HEK293 (cell line): Measurements from ENCODE around the gene PPARD.

Experiments used
- HOXA7 ChIP-seq: sonication (generic); formaldehyde crosslinking; IDR thresholded peaks from 2 replicates; pipeline ENCODE4 v1.8.1; 2022; ENCODE audit warnings: missing genetic modification reagents, borderline replicate concordance
- KLF7 ChIP-seq: fragments of 450-650 bp; formaldehyde crosslinking; IDR thresholded peaks from 2 replicates; pipeline ENCODE4 v1.5.1; 2016; ENCODE audit warnings: missing biosample characterization, missing genetic modification characterization, borderline replicate concordance
- MEIS1 ChIP-seq: sonication (generic); formaldehyde crosslinking; IDR thresholded peaks from 2 replicates; pipeline ENCODE4 v1.8.1; 2022; ENCODE audit warnings: missing genetic modification reagents, mild to moderate bottlenecking, borderline replicate concordance
- MZF1 ChIP-seq: fragments of 450-650 bp; formaldehyde crosslinking; IDR thresholded peaks from 2 replicates; pipeline ENCODE4 v1.5.1; 2017; ENCODE audit warnings: missing biosample characterization, missing genetic modification characterization, borderline replicate concordance
- OVOL3 ChIP-seq: fragments of 450-650 bp; formaldehyde crosslinking; IDR thresholded peaks from 2 replicates; pipeline ENCODE4 v1.5.1; 2016; ENCODE audit warnings: missing biosample characterization, missing genetic modification characterization
- PRDM1 ChIP-seq: fragments of 450-650 bp; formaldehyde crosslinking; IDR thresholded peaks from 2 replicates; pipeline ENCODE4; 2016; ENCODE audit warnings: missing biosample characterization, missing genetic modification characterization
- SCRT1 ChIP-seq: fragments of 450-650 bp; formaldehyde crosslinking; IDR thresholded peaks from 2 replicates; pipeline ENCODE4 v1.5.1; 2016; ENCODE audit warnings: missing biosample characterization, missing genetic modification characterization, borderline replicate concordance
- WT1 ChIP-seq: fragments of 450-650 bp; formaldehyde crosslinking; IDR thresholded peaks from 2 replicates; pipeline ENCODE4 v1.5.1; 2016; ENCODE audit warnings: missing biosample characterization, missing genetic modification characterization
- ZNF10 ChIP-seq: fragments of 450-650 bp; formaldehyde crosslinking; IDR thresholded peaks from 2 replicates; pipeline ENCODE4 v1.5.1; 2017; ENCODE audit warnings: missing biosample characterization, missing genetic modification characterization
- ZNF114 ChIP-seq: fragments of 450-650 bp; formaldehyde crosslinking; IDR thresholded peaks from 2 replicates; pipeline ENCODE4 v1.5.0; 2017; ENCODE audit warnings: missing biosample characterization, missing genetic modification characterization
- ZNF311 ChIP-seq: fragments of 450-650 bp; formaldehyde crosslinking; IDR thresholded peaks from 2 replicates; pipeline ENCODE4 v1.5.1; 2017; ENCODE audit warnings: missing biosample characterization, missing genetic modification characterization, borderline replicate concordance
- ZNF423 ChIP-seq: fragments of 450-650 bp; formaldehyde crosslinking; IDR thresholded peaks from 2 replicates; pipeline ENCODE4 v1.5.1; 2016; ENCODE audit warnings: missing biosample characterization, missing genetic modification characterization
- ZNF560 ChIP-seq: fragments of 450-650 bp; formaldehyde crosslinking; IDR thresholded peaks from 2 replicates; pipeline ENCODE4 v1.5.1; 2017; ENCODE audit warnings: missing biosample characterization, missing genetic modification characterization, borderline replicate concordance
- ZNF571 ChIP-seq: fragments of 450-650 bp; formaldehyde crosslinking; IDR thresholded peaks from 2 replicates; pipeline ENCODE4 v1.5.0; 2017; ENCODE audit warnings: missing biosample characterization, missing genetic modification characterization
- ZNF596 ChIP-seq: fragments of 450-650 bp; IDR thresholded peaks from 2 replicates; pipeline ENCODE4 v1.5.0; 2018; ENCODE audit warnings: missing biosample characterization, mild to moderate bottlenecking, missing genetic modification characterization, moderate library complexity
- ZNF660 ChIP-seq: fragments of 450-650 bp; IDR thresholded peaks from 2 replicates; pipeline ENCODE4 v1.5.1; 2018; ENCODE audit warnings: missing biosample characterization, mild to moderate bottlenecking, missing genetic modification characterization
- ZNF843 ChIP-seq: fragments of 450-650 bp; formaldehyde crosslinking; IDR thresholded peaks from 2 replicates; pipeline ENCODE4 v1.5.1; 2016; ENCODE audit warnings: missing biosample characterization, missing genetic modification characterization
- ZSCAN30 ChIP-seq: fragments of 450-650 bp; IDR thresholded peaks from 2 replicates; pipeline ENCODE4 v1.5.1; 2018; ENCODE audit warnings: missing biosample characterization, mild to moderate bottlenecking, missing genetic modification characterization, moderate library complexity
- TF ChIP-seq, protein P1 (sequence below): fragments of 450-650 bp; formaldehyde crosslinking; IDR thresholded peaks from 2 replicates; pipeline ENCODE4 v1.5.1; 2016; ENCODE audit warnings: missing biosample characterization, missing genetic modification characterization
- TF ChIP-seq, protein P2 (sequence below): fragments of 450-650 bp; formaldehyde crosslinking; IDR thresholded peaks from 2 replicates; pipeline ENCODE4 v1.5.1; 2017; ENCODE audit warnings: missing biosample characterization, missing genetic modification characterization
- TF ChIP-seq, protein P3 (sequence below): fragments of 450-650 bp; formaldehyde crosslinking; IDR thresholded peaks from 2 replicates; pipeline ENCODE4 v1.5.1; 2016; ENCODE audit warnings: missing biosample characterization, missing genetic modification characterization
- TF ChIP-seq, protein P4 (sequence below): fragments of 450-650 bp; formaldehyde crosslinking; IDR thresholded peaks from 2 replicates; pipeline ENCODE4 v1.5.1; 2016; ENCODE audit warnings: missing biosample characterization, missing genetic modification characterization
- TF ChIP-seq, protein P5 (sequence below): fragments of 450-650 bp; formaldehyde crosslinking; IDR thresholded peaks from 2 replicates; pipeline ENCODE4 v1.5.1; 2016; ENCODE audit warnings: missing biosample characterization, missing genetic modification characterization, borderline replicate concordance
- TF ChIP-seq, protein P6 (sequence below): fragments of 450-650 bp; formaldehyde crosslinking; IDR thresholded peaks from 2 replicates; pipeline ENCODE4 v1.5.1; 2016; ENCODE audit warnings: missing biosample characterization, missing genetic modification characterization
- TF ChIP-seq, protein P7 (sequence below): fragments of 450-650 bp; formaldehyde crosslinking; IDR thresholded peaks from 2 replicates; pipeline ENCODE4 v1.5.1; 2016; ENCODE audit warnings: missing biosample characterization, missing genetic modification characterization
- TF ChIP-seq, protein P8 (sequence below): fragments of 450-650 bp; formaldehyde crosslinking; IDR thresholded peaks from 2 replicates; pipeline ENCODE4 v1.5.1; 2016; ENCODE audit warnings: missing biosample characterization, missing genetic modification characterization, low read depth

Gene PPARD

DNA sequence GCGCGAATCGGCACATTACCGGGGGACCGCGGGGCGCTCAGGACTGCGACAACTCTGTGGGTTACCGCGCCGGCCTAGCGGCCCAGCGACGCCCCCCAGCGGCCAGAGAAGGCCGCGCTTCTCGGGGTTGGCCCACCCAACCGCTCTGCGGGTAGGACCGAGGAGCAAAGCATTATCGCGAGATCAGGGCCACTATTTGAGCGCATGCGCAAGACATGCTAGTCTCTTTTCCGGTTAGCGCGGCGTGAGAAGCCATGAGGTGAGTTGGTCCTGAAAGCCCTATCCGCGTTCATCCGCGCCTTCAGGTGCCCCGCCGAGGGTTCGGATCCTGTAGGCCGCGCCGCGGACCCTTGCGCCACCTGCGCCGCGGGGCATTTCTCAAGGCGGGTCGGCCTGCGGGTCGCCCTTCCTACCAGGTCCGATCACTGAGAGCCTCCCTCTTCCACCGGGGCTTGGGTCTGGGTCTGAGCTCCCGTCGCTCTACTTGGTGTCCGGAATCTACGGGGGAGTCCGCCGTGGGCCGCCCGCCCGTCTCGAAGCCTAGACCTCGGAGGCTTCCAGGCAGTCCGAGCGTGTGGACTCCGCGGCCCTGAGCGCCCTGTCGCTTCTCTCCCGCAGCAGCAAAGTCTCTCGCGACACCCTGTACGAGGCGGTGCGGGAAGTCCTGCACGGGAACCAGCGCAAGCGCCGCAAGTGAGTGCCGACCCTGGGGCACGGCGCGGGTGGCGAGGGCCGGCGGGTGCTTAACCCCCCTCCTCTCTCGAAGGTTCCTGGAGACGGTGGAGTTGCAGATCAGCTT, 126.0 kb downstream of the PPARD start, which contains the start of gene RPL10A (continued):
- TF ChIP-seq WT1 (tag by site-specific recombination) (peak; percentile 65), SCRT1 (tag by site-specific recombination) (no peak), ZNF843 (tag by site-specific recombination) (peak; percentile 67; the same call in 1 of the 2 replicates), ZNF596 (tag by site-specific recombination) (no peak), ZNF10 (tag by site-specific recombination) (no peak), ZNF423 (tag by site-specific recombination) (no peak), ZNF114 (tag by site-specific recombination) (no peak), MEIS1 (no peak), HOXA7 (CRISPR knock-in tag) (no peak), MZF1 (tag by site-specific recombination) (no peak), OVOL3 (tag by site-specific recombination) (peak; percentile 71; the same call in 1 of the 2 replicates), ZNF660 (tag by site-specific recombination) (peak; percentile 95; the same call in 1 of the 2 replicates), PRDM1 (no peak), ZNF560 (tag by site-specific recombination) (no peak), ZSCAN30 (tag by site-specific recombination) (peak; percentile 61), ZNF571 (tag by site-specific recombination) (no peak), KLF7 (tag by site-specific recombination) (no peak), ZNF311 (tag by site-specific recombination) (no peak)
- TF ChIP-seq, protein P1, sequence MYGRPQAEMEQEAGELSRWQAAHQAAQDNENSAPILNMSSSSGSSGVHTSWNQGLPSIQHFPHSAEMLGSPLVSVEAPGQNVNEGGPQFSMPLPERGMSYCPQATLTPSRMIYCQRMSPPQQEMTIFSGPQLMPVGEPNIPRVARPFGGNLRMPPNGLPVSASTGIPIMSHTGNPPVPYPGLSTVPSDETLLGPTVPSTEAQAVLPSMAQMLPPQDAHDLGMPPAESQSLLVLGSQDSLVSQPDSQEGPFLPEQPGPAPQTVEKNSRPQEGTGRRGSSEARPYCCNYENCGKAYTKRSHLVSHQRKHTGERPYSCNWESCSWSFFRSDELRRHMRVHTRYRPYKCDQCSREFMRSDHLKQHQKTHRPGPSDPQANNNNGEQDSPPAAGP (tag by site-specific recombination): peak; percentile 87
- TF ChIP-seq, protein P2, sequence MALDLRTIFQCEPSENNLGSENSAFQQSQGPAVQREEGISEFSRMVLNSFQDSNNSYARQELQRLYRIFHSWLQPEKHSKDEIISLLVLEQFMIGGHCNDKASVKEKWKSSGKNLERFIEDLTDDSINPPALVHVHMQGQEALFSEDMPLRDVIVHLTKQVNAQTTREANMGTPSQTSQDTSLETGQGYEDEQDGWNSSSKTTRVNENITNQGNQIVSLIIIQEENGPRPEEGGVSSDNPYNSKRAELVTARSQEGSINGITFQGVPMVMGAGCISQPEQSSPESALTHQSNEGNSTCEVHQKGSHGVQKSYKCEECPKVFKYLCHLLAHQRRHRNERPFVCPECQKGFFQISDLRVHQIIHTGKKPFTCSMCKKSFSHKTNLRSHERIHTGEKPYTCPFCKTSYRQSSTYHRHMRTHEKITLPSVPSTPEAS (tag by site-specific recombination): no peak
- TF ChIP-seq, protein P3, sequence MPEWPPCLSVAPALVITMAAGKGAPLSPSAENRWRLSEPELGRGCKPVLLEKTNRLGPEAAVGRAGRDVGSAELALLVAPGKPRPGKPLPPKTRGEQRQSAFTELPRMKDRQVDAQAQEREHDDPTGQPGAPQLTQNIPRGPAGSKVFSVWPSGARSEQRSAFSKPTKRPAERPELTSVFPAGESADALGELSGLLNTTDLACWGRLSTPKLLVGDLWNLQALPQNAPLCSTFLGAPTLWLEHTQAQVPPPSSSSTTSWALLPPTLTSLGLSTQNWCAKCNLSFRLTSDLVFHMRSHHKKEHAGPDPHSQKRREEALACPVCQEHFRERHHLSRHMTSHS (tag by site-specific recombination): no peak
- TF ChIP-seq, protein P4, sequence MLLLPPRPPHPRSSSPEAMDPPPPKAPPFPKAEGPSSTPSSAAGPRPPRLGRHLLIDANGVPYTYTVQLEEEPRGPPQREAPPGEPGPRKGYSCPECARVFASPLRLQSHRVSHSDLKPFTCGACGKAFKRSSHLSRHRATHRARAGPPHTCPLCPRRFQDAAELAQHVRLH (tag by site-specific recombination): peak; percentile 94
- TF ChIP-seq, protein P5, sequence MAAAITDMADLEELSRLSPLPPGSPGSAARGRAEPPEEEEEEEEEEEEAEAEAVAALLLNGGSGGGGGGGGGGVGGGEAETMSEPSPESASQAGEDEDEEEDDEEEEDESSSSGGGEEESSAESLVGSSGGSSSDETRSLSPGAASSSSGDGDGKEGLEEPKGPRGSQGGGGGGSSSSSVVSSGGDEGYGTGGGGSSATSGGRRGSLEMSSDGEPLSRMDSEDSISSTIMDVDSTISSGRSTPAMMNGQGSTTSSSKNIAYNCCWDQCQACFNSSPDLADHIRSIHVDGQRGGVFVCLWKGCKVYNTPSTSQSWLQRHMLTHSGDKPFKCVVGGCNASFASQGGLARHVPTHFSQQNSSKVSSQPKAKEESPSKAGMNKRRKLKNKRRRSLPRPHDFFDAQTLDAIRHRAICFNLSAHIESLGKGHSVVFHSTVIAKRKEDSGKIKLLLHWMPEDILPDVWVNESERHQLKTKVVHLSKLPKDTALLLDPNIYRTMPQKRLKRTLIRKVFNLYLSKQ: no peak
- TF ChIP-seq, protein P6, sequence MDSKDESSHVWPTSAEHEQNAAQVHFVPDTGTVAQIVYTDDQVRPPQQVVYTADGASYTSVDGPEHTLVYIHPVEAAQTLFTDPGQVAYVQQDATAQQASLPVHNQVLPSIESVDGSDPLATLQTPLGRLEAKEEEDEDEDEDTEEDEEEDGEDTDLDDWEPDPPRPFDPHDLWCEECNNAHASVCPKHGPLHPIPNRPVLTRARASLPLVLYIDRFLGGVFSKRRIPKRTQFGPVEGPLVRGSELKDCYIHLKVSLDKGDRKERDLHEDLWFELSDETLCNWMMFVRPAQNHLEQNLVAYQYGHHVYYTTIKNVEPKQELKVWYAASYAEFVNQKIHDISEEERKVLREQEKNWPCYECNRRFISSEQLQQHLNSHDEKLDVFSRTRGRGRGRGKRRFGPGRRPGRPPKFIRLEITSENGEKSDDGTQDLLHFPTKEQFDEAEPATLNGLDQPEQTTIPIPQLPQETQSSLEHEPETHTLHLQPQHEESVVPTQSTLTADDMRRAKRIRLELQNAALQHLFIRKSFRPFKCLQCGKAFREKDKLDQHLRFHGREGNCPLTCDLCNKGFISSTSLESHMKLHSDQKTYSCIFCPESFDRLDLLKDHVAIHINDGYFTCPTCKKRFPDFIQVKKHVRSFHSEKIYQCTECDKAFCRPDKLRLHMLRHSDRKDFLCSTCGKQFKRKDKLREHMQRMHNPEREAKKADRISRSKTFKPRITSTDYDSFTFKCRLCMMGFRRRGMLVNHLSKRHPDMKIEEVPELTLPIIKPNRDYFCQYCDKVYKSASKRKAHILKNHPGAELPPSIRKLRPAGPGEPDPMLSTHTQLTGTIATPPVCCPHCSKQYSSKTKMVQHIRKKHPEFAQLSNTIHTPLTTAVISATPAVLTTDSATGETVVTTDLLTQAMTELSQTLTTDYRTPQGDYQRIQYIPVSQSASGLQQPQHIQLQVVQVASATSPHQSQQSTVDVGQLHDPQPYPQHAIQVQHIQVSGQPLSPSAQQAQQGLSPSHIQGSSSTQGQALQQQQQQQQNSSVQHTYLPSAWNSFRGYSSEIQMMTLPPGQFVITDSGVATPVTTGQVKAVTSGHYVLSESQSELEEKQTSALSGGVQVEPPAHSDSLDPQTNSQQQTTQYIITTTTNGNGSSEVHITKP (tag by site-specific recombination): peak; percentile 91
- TF ChIP-seq, protein P7, sequence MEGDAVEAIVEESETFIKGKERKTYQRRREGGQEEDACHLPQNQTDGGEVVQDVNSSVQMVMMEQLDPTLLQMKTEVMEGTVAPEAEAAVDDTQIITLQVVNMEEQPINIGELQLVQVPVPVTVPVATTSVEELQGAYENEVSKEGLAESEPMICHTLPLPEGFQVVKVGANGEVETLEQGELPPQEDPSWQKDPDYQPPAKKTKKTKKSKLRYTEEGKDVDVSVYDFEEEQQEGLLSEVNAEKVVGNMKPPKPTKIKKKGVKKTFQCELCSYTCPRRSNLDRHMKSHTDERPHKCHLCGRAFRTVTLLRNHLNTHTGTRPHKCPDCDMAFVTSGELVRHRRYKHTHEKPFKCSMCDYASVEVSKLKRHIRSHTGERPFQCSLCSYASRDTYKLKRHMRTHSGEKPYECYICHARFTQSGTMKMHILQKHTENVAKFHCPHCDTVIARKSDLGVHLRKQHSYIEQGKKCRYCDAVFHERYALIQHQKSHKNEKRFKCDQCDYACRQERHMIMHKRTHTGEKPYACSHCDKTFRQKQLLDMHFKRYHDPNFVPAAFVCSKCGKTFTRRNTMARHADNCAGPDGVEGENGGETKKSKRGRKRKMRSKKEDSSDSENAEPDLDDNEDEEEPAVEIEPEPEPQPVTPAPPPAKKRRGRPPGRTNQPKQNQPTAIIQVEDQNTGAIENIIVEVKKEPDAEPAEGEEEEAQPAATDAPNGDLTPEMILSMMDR (tag by site-specific recombination): peak; percentile 99
- TF ChIP-seq, protein P8, sequence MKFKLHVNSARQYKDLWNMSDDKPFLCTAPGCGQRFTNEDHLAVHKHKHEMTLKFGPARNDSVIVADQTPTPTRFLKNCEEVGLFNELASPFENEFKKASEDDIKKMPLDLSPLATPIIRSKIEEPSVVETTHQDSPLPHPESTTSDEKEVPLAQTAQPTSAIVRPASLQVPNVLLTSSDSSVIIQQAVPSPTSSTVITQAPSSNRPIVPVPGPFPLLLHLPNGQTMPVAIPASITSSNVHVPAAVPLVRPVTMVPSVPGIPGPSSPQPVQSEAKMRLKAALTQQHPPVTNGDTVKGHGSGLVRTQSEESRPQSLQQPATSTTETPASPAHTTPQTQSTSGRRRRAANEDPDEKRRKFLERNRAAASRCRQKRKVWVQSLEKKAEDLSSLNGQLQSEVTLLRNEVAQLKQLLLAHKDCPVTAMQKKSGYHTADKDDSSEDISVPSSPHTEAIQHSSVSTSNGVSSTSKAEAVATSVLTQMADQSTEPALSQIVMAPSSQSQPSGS (tag by site-specific recombination): no peak
